Upper lobe of right lung (tissue), 1 donor: Measurements from ENCODE around the gene RASD2. TPM values are rescaled to one million over a fixed set of nuclear protein-coding genes. Genes with fewer than 3 reads are reported as not detected.

ENCODE experiments used
- ATAC-seq: fragments of 200-7000 bp; cut with Tn5 transposase; one replicate; pipeline ENCODE4 v1.9.1; 2020; ENCODE audit warnings: mild to moderate bottlenecking, moderate library complexity
- DNase-seq: peaks from one replicate; pipeline ENCODE4 v3.0.0-alpha.2; 2020
- H3K27ac ChIP-seq: fragments of 200-600 bp; one replicate; pipeline ENCODE4 v1.8.0; 2022
- H3K27me3 ChIP-seq: fragments of 200-600 bp; one replicate; pipeline ENCODE4 v1.8.0; 2022; ENCODE audit warnings: mild to moderate bottlenecking
- H3K36me3 ChIP-seq: fragments of 200-600 bp; one replicate; pipeline ENCODE4 v1.8.0; 2022
- H3K4me1 ChIP-seq: fragments of 200-600 bp; one replicate; pipeline ENCODE4 v1.8.0; 2022
- H3K4me3 ChIP-seq: fragments of 200-600 bp; one replicate; pipeline ENCODE4 v1.8.0; 2022; ENCODE audit warnings: mild to moderate bottlenecking
- H3K9me3 ChIP-seq: fragments of 200-600 bp; one replicate; pipeline ENCODE4 v1.8.0; 2022
- intact Hi-C: fragments of 100-400 bp; cut with DNase I; formaldehyde crosslinking; loops from one replicate; pipeline ENCODE4 v1.11.0; 2022
- total RNA-seq: library from RNA; stranded (reverse); fragmentation: NEBNext Ultra II Directional; extraction: Animal tissue kit (Norgen Biotek cat#: 25700); gene quantifications from one replicate; pipeline ENCODE4 v1.2.1, GENCODE V29; 2021
- TF ChIP-seq, protein P1 (sequence below): fragments of 200-600 bp; IDR thresholded peaks from one replicate; pipeline ENCODE4 v1.8.0; 2022; ENCODE audit warnings: antibody characterized with exemption
- donor health status: DM: no; HTN: yes; CAD: no; lungs with severe emphysema.

Gene RASD2
- total RNA-seq, 1 donor from 2014 or later = 4.1 TPM

DNA sequence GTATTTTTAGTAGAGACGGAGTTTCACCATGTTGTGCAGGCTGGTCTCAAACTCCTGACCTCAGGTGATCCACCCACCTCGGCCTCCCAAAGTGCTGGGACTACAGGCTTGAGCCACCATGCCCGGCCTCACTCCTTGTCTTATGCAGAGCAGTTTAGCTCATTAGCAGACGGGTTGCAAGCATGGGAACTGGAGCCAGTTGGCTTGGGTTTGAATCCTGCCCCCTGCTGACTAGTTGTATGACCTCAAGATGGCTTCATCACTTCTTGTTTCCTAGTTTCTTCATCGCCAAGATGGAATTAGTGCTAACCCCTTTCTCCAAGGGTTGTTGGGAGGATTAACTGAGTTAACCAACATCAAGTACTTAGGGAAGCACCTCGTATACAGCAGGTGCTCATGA, 23.4 kb upstream of the RASD2 start:
- Histone ChIP-seq H3K27me3 (peaks cover 14% of the 10 kb centered on the region), H3K9me3 (no peaks in the 10 kb centered on the region), H3K4me1 (no peaks in the 10 kb centered on the region), H3K36me3 (no peaks in the 10 kb centered on the region), H3K27ac (no peak overlapping the region), H3K4me3 (no peak overlapping the region)
- no peak for ATAC-seq
- intact Hi-C loops = no loop called here
- TF ChIP-seq, protein P1, sequence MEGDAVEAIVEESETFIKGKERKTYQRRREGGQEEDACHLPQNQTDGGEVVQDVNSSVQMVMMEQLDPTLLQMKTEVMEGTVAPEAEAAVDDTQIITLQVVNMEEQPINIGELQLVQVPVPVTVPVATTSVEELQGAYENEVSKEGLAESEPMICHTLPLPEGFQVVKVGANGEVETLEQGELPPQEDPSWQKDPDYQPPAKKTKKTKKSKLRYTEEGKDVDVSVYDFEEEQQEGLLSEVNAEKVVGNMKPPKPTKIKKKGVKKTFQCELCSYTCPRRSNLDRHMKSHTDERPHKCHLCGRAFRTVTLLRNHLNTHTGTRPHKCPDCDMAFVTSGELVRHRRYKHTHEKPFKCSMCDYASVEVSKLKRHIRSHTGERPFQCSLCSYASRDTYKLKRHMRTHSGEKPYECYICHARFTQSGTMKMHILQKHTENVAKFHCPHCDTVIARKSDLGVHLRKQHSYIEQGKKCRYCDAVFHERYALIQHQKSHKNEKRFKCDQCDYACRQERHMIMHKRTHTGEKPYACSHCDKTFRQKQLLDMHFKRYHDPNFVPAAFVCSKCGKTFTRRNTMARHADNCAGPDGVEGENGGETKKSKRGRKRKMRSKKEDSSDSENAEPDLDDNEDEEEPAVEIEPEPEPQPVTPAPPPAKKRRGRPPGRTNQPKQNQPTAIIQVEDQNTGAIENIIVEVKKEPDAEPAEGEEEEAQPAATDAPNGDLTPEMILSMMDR = no peak
- DNase-seq = no peak

DNA sequence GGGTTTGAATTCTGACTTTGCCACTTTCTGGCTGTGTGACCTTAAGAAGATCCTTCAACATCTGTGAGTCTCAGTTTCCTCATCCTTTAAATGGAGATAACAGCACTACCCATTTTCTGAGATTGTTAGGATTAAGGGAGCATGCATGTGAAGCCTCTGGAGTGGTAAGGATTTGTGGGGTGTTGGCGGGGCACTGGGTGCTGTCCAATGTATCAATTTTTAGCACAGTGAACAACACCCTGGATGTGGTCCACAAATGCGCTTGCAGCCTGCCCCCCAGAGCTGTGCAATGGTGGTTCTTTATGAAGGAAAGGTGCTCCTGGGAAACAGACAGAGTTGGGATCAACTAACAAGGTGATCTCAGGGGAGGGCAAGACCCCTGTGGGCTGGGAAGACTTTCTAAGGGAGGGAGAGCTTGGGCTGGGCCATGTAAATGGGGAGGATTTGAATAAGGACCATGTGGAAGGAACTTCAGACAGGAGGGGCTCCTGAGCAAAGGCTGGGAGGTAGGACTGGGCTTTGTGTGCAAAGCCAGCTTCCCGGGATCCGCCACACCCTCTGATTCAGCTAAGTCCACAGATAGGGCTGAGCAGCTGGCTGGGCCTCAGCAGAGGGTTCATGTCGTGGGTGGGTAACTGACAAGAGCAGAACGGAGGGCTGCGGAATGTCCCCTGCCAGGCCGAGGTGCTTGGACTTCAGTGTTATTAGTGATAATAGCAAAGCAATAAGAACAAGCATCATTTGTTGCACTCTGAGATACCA, 22.7 kb upstream of the RASD2 start:
- intact Hi-C loops = no loop called here
- DNase-seq (no peak), ATAC-seq (no peak)
- Histone ChIP-seq H3K27ac (no peak overlapping the region), H3K4me1 (no peaks in the 10 kb centered on the region), H3K27me3 (peaks cover 14% of the 10 kb centered on the region), H3K36me3 (no peaks in the 10 kb centered on the region), H3K9me3 (no peaks in the 10 kb centered on the region), H3K4me3 (no peak overlapping the region)
- TF ChIP-seq, protein P1 = no peak

DNA sequence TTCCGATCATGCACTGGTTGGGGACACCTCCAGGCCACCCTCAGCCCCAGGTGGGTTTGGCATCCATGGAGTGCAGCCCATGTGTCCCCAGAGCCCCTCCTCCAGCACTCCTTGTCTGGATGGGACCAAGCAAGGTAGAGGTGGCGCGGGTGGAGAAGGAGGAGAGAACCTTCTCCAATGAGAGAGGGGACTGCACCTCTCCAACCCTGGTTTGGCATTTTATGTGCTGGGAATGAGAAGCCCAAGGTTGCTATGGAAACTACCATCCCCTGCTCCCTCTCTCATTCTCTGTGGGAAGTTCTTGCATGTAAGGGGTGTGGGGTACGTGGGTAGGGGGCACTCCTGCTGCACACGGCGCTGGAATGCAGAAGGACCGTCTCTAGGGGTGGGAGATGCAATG, 21.8 kb upstream of the RASD2 start:
- intact Hi-C loops = no loop called here
- no peaks in the 10 kb centered on the region for H3K9me3 ChIP-seq
- no peak overlapping the region for H3K27ac ChIP-seq
- ATAC-seq = no peak
- TF ChIP-seq, protein P1 = no peak
- no peaks in the 10 kb centered on the region for H3K4me1 ChIP-seq
- no peak for DNase-seq
- H3K4me3 ChIP-seq = no peak overlapping the region
- no peaks in the 10 kb centered on the region for H3K36me3 ChIP-seq
- peaks cover 14% of the 10 kb centered on the region for H3K27me3 ChIP-seq

DNA sequence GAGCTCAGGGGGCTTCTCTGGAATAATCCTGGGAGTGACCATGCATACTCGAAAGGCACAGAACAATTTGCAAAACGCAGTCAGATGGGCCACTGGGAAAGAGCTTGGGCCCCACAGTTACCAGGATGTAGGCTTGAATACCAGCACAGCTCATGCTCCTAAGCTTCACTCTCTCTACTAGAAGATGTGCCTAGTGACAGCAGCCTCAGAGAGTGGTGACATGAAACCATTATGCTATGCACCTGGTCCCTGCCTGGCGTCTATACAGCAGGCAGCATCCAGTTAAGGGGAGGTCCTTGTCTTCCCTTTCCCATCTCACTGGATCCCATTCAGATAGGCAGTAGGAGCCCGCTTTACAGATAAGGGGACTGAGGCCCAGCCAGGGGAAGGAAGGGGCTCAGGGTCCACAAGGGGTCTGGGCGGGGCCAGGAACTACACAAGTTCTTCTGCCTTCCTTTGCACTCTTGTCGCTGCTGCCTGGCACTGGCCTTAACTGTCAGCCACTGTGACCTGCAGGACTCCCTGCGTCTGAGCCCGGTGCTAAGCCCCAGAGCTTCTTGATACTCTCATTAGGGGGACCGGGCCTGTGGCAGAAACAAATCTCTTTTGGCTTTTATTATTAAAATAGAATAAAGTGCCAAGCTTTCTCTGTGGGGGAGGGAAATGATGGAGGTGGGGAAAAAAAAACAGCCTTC, 21.2 kb upstream of the RASD2 start:
- no peak for ATAC-seq
- no peak overlapping the region for H3K4me3 ChIP-seq
- no peak overlapping the region for H3K27ac ChIP-seq
- no peaks in the 10 kb centered on the region for H3K4me1 ChIP-seq
- TF ChIP-seq, protein P1 = no peak
- no peak for DNase-seq
- intact Hi-C loops = no loop called here
- H3K27me3 ChIP-seq = peaks cover 14% of the 10 kb centered on the region
- no peaks in the 10 kb centered on the region for H3K36me3 ChIP-seq
- no peaks in the 10 kb centered on the region for H3K9me3 ChIP-seq

DNA sequence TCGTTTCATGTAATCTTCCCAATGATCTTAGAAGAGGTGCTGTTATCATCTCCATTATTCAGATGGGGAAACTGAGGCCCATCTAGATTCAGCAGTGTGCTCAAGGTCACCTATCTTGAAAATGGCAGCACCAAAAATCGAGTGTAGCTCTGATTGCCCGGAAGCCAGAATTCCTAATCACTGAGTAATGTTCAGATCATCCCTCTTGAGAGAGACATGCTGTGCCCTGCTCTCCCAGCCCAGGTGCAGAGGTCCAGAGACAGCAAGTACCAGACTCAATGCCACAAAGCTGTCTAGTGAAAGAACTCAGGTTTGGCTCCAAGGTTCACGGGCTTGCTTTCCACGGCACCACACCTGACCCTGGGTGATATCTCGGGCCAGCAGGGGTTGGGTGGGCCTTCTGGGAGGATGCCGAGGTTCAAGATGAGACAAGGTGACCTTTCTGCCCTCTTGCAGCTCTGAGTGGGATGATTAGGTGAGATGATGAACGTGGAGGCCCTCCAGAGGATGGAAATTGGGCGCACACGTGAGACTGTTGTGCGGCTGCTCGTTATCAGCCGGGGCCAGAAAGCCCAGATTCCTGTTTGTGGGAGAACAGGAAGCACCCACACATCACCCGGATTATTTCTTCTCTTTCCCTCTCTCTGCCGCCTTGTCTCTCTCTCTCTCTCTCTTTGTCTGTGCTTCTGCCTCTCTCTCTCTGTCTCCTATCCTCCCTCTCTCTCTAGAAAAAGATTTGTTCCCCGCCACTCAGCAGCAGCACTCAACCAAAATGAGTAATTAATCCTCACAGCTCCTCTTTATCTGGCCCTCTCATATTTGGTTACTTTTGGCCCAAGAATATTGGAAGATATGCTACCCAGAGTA, 19.0 kb upstream of the RASD2 start:
- Histone ChIP-seq H3K36me3 (no peaks in the 10 kb centered on the region), H3K9me3 (no peaks in the 10 kb centered on the region), H3K4me1 (no peaks in the 10 kb centered on the region), H3K4me3 (no peak overlapping the region), H3K27ac (no peak overlapping the region), H3K27me3 (peaks cover 14% of the 10 kb centered on the region)
- TF ChIP-seq, protein P1 = no peak
- intact Hi-C loops = no loop called here
- ATAC-seq (no peak), DNase-seq (no peak)
